ENCODE measurements around the gene KRTAP20-1.

KRTAP20-1 gene

GRCh38 chr21:30613836-30614235 is 2.4 kb upstream of the KRTAP20-1 start, which contains the start of gene KRTAP6-1:
KRTAP6-1 (minus strand) TSS chr21:30613930; CDS start chr21:30613904, 26 bp downstream.
- H3K4me3 ChIP-seq (replicated peaks; ENCODE audit: low read depth, low read length): no peak within 1 kb of the TSS
- no peaks in the 10 kb centered on the region for H3K27me3 ChIP-seq (replicated peaks; ENCODE audit: control insufficient read depth, insufficient read depth, low read length)
- H3K36me3 ChIP-seq (ENCODE audit: control insufficient read depth, insufficient read depth, low read length): no peaks in the 10 kb centered on the region
- DNase-seq (ENCODE audit: extremely low read depth, insufficient read length): no peak
- TF ChIP-seq, protein P1, sequence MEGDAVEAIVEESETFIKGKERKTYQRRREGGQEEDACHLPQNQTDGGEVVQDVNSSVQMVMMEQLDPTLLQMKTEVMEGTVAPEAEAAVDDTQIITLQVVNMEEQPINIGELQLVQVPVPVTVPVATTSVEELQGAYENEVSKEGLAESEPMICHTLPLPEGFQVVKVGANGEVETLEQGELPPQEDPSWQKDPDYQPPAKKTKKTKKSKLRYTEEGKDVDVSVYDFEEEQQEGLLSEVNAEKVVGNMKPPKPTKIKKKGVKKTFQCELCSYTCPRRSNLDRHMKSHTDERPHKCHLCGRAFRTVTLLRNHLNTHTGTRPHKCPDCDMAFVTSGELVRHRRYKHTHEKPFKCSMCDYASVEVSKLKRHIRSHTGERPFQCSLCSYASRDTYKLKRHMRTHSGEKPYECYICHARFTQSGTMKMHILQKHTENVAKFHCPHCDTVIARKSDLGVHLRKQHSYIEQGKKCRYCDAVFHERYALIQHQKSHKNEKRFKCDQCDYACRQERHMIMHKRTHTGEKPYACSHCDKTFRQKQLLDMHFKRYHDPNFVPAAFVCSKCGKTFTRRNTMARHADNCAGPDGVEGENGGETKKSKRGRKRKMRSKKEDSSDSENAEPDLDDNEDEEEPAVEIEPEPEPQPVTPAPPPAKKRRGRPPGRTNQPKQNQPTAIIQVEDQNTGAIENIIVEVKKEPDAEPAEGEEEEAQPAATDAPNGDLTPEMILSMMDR (IDR thresholded peaks at IDR 0.05; ENCODE audit: insufficient read depth, low read length, poor library complexity, severe bottlenecking): no peak

DNA sequence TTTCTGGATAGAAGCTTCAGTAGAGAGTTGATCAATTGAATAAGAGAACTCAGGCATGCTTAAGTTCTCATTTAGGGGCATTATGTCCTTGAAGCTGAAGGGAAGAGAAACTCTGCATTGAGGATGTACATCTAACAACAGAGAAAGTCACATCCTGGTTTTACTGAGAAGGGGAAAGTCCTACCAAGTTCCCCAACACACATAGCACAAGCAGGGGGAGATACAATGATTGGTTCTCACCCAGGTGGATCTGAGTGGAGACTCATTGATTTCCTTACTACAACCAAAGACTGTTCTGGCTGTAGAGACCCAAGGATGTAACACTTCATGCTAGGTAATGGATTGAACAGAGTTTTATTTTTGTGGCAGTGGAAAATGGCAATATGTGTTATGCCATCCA is 1.0 kb upstream of the KRTAP20-1 start:
- DNase-seq (ENCODE audit: extremely low read depth, insufficient read length): no peak
- TF ChIP-seq, protein P1 (IDR thresholded peaks at IDR 0.05; ENCODE audit: insufficient read depth, low read length, poor library complexity, severe bottlenecking): no peak
- Histone ChIP-seq H3K36me3 (ENCODE audit: control insufficient read depth, insufficient read depth, low read length) (no peaks in the 10 kb centered on the region), H3K4me3 (replicated peaks; ENCODE audit: low read depth, low read length) (no peak overlapping the region), H3K27me3 (replicated peaks; ENCODE audit: control insufficient read depth, insufficient read depth, low read length) (no peaks in the 10 kb centered on the region)

GRCh38 chr21:30620080-30620479 is 3.9 kb downstream of the KRTAP20-1 start:
- no peaks in the 10 kb centered on the region for H3K27me3 ChIP-seq (replicated peaks; ENCODE audit: control insufficient read depth, insufficient read depth, low read length)
- TF ChIP-seq, protein P1 (IDR thresholded peaks at IDR 0.05; ENCODE audit: insufficient read depth, low read length, poor library complexity, severe bottlenecking): no peak
- no peak for DNase-seq (ENCODE audit: extremely low read depth, insufficient read length)
- H3K36me3 ChIP-seq (ENCODE audit: control insufficient read depth, insufficient read depth, low read length): no peaks in the 10 kb centered on the region
- H3K4me3 ChIP-seq (replicated peaks; ENCODE audit: low read depth, low read length): no peak overlapping the region

DNA sequence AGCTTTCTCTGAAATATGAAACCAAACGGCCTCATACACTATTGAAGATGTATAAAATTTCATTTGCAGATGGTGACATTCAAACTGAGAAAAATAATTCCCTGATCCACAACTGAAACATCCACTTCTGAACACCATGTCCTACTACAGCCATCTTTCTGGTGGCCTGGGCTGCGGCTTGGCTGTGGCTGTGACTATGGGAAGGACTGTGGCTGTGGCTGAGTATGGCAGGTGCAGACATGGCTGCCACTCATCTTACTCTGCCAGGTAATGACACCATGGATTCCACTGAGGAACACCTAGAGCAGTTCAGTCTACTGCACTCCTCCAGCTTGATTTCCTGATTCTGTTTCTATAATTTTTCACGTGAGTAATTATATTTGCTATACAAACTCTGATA is 4.3 kb downstream of the KRTAP20-1 start, which contains the start of gene KRTAP20-4:
TSS of gene KRTAP20-4 (plus strand) at position 106 of the 400 bp plus-strand sequence.
- TF ChIP-seq, protein P1 (IDR thresholded peaks at IDR 0.05; ENCODE audit: insufficient read depth, low read length, poor library complexity, severe bottlenecking): no peak
- no peaks in the 10 kb centered on the region for H3K27me3 ChIP-seq (replicated peaks; ENCODE audit: control insufficient read depth, insufficient read depth, low read length)
- no peak within 1 kb of the TSS for H3K4me3 ChIP-seq (replicated peaks; ENCODE audit: low read depth, low read length)
- no peak for DNase-seq (ENCODE audit: extremely low read depth, insufficient read length)
- no peaks in the 10 kb centered on the region for H3K36me3 ChIP-seq (ENCODE audit: control insufficient read depth, insufficient read depth, low read length)

- H3K36me3 ChIP-seq (ENCODE audit: control insufficient read depth, insufficient read depth, low read length): no peaks in the 10 kb centered on the region
- H3K27me3 ChIP-seq (replicated peaks; ENCODE audit: control insufficient read depth, insufficient read depth, low read length): no peaks in the 10 kb centered on the region
- TF ChIP-seq, protein P1 (IDR thresholded peaks at IDR 0.05; ENCODE audit: insufficient read depth, low read length, poor library complexity, severe bottlenecking): no peak
- no peak for DNase-seq (ENCODE audit: extremely low read depth, insufficient read length)
- no peak overlapping the region for H3K4me3 ChIP-seq (replicated peaks; ENCODE audit: low read depth, low read length)
Observed at GRCh38 chr21:30623362-30623761, 7.1 kb downstream of the KRTAP20-1 start.

Data from GM06990 (cell line).